Vagina (tissue), 2 donors: ENCODE results near the gene NLGN1.

Source experiments
- POLR2A ChIP-seq, 2 donors: fragments of 450-650 bp; IDR thresholded peaks; one replicate each; pipeline ENCODE4 v1.6.1; 2017; ENCODE audit warnings: antibody characterized with exemption in 2 of 2, mild to moderate bottlenecking in 2 of 2, moderate library complexity in 2 of 2
- TF ChIP-seq, protein P1 (sequence below), 3 experiments: fragments of 450-650 bp in 2 of 3; fragments of 200-600 bp in 1 of 3; sonication (generic) in 1 of 3; IDR thresholded peaks; one replicate each; pipeline ENCODE4 v1.5.1; 2017 to 2019; ENCODE audit warnings: antibody characterized with exemption in 3 of 3, mild to moderate bottlenecking in 2 of 3, moderate library complexity in 2 of 3

DNA sequence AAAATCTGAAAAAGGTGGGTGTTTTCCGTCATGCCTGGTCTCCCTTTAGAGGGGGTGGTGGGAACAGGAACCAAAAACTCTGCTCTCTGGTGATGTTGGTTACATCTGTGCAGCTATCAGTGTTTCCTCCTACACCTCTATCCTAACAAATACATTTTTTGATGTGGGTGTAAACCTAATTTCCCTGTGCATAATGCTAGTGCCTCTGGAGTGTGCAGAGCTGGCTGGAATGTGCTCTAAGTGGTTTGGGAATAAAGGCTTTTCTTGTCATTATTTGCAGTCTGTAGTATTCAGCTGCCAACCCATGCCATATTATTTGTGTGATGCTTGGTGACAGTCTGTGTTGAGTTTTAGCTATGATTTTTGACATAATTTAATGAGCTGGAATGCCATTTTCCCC lies 547.6 kb downstream of the NLGN1 start:
- TF ChIP-seq, protein P1, sequence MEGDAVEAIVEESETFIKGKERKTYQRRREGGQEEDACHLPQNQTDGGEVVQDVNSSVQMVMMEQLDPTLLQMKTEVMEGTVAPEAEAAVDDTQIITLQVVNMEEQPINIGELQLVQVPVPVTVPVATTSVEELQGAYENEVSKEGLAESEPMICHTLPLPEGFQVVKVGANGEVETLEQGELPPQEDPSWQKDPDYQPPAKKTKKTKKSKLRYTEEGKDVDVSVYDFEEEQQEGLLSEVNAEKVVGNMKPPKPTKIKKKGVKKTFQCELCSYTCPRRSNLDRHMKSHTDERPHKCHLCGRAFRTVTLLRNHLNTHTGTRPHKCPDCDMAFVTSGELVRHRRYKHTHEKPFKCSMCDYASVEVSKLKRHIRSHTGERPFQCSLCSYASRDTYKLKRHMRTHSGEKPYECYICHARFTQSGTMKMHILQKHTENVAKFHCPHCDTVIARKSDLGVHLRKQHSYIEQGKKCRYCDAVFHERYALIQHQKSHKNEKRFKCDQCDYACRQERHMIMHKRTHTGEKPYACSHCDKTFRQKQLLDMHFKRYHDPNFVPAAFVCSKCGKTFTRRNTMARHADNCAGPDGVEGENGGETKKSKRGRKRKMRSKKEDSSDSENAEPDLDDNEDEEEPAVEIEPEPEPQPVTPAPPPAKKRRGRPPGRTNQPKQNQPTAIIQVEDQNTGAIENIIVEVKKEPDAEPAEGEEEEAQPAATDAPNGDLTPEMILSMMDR (IDR thresholded peaks at IDR 0.05), result no peak
- no peak for TF ChIP-seq POLR2A (IDR thresholded peaks at IDR 0.05)
